NCI-H1105 (cell line): Measurements from ENCODE around the gene LRRC40.
"Not testable (repeated sequence)": the region's sequence is repeated elsewhere in the genome, so short reads cannot be mapped to it uniquely, and the experiment has no call there.

ENCODE experiments used
- DNase-seq: peaks from one replicate; lab custom pipeline; 2025; lab: John Stamatoyannopoulos, UW

LRRC40 gene

DNA sequence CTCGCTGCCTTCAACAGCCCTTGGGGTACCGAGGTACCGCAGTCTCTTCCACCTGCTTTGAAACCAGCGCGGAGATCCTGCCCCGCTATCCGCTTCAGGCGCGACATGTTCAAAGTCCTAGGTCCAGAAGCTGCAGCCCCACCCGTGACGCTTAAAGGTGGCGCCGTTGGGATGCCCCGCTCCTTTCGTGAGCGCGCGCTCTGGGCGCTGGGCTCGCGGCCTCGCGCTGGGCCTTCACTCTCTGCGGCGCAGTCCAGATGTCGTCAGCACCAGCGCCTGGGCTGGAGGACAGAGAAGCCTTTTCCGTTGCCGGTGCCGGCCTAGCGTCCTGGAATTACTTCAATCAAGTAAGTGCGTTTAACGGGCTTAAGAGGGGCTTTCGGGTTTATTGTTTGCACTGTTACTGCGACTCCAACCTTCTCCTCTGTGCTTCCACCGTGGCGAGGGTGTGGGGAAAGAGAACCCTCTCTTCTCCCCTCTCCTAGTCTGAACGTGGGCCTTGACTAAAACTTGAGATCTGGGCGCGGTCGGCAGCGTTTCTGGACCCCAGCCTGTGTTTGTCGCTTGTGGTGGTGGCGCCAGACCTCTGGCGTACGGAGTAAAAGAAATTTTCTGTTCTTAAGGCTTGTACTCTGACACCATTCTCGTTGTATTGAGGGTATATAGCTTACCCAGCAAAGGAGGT, at the start of gene LRRC40:
Gene LRRC40, minus strand, starts transcription at position 146 of the 685 bp plus-strand sequence. Its CDS starts 39 bp downstream, at position 107.
- DNase-seq = peak; percentile 95

DNA sequence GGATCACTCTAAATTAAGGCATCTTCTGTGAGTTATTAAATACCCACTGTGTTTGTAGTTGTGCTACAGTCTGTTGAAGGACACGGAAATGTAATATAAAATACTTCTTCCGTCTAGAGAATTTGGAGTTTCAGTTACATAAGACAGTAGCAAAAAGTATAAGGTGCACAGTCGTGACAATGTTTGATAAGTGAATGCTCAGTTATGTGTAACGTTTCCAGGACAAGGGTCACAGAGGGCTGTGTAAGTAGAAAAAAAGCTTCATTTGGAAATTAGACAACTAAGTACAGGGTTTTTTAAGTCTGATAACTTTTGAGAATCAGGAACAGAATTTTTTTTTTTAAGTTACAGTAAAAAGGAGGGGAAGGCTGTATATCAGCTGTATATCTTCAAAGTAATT, 43.4 kb upstream of the LRRC40 start:
- DNase-seq = no peak

DNA sequence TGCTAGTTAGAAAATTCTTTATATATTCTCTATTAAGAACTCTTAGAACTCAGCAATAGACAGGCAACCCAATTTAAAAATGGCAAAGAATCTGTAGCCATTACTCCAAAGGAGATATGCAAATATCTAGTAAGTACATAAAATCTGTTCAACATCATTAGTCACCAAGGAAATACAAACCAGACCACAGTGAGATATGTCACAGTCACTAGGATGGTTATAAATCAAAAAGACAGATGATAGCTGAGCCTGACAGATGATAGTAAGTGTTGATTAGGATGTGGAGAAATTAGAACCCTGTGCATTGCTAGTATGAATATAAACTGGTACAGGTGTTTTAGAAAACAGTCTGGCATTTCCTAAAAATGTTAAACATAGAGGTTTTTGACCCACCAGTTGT, 42.4 kb upstream of the LRRC40 start:
- no peak for DNase-seq

DNA sequence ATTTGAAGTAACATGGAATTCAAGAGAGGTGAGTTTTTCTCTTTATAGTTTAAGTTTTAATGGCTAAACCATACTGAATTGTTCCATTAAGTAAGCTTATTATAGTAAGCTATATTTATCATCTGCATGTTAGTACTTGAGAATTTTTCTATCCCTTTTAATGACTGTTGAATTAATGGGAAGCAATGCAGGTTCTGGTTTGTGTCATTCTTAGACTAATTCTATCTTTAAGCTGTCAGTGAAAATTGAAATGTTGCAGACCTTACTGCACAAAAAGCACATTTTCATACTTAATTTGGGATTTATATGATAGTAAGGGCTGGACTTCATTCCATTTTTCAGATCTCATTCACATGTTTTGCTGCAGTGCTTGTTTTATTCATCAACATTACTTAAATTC, 41.7 kb upstream of the LRRC40 start:
- DNase-seq = no peak

DNA sequence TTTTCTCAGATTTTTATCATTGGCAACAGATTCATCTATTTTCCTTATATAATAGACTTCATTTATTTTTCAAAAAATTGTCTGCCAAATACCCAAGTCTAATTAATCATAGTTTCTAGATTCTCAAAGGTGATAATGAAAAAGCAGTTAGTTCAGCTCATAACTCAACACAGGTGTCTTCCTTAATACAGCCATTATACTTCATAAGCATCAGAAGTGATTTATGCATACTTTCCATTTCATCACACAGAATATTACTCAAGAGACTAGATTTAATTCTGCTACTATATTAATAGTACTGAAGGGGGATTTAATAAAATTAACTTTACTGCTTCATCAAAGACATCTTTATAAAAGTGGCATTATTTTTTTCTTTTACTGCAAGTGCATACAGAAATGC, 34.6 kb upstream of the LRRC40 start:
- no peak for DNase-seq

DNA sequence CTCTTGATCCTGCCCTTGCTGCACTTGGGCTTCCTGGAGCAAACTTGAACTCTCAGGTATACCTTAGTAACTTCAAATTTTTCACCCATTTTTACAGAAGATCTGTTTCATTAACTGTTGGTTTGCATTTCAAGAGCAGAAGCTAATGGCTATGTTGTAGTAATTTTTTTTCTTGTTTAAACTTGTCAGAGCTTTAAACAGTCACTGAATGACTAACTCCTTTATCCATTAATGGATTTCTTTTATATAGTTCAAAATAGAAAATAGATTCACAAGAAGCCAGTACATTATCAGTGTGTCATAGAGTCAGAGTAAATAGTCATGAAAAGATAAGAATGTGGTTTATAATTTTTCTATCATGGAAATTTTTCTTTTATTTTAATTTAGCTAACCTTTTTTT, 29.4 kb upstream of the LRRC40 start:
- DNase-seq = no peak

DNA sequence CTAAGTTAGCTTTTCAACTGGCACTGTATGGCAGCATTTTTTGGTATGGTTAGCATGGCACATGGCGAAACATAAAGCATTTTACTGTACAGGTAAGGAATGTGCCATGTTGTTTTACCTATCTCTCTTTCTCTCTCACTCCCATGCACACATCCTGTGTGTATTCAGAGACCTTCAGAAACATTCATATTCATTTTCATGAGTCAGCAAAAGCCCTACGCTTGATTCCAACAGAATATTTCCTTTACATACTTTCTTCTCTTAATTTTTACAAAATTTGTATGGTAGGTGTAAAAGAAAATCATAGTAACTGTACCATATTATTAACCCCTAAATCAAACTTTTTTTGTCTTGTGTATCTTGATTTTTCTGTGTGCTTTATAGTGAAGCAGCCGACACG, 26.1 kb upstream of the LRRC40 start:
- DNase-seq = no peak

DNA sequence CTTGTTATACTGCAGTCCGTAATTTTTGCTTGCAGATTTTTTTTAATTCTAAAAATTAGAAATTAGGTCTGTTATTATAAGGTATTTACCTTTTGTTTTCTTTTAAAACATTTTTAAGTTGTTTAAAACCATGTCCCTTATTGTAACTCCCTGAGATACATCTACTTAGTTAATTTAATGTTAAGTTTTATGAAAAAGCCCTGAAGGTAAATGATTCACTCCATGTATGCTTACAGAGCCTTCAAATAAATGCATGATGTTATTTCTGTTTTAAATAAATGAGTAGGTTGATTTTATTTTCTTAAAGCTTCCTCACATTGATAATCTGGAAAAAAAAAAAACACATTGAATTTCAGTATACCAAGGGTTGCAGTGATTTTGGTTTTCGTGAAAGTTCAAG, 23.3 kb upstream of the LRRC40 start:
- DNase-seq = no peak

DNA sequence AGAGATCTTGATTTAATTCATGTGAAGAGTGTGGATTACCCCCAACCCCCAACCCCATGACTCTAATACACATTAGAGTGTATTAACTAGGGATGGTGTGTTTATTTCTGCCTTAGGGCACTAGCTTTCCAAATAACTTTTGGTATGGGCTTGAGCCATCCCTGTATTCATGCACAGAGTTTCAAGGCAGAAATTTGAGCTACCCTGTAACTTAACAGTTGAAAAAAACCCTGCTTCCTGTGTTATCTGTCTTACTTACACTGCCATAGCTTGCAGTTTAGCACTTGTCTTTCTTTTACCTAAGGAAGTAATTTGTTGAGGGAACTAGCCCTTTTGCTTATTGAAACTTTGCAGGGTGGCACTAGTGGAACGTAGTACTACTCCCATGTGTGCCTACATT, 22.1 kb upstream of the LRRC40 start:
- DNase-seq = no peak

DNA sequence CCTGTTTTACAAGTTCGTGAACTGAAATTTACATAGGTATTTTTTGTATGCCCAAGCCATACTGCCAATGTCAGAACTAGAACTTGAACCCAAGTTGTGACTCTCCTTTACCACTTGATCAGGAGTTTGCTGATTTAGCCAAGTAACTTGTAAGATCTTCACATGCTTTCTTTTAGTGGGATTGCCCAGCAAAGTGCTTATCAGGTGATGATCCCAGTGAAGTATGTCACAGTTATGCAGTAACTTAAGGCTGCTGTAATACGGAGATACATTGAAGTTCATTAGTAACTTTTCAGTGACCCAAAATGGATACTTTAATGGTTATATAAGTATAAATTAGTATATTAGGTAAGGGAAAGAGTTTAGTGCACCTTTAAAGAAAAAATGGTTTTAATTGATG, 19.6 kb upstream of the LRRC40 start:
- DNase-seq = no peak

DNA sequence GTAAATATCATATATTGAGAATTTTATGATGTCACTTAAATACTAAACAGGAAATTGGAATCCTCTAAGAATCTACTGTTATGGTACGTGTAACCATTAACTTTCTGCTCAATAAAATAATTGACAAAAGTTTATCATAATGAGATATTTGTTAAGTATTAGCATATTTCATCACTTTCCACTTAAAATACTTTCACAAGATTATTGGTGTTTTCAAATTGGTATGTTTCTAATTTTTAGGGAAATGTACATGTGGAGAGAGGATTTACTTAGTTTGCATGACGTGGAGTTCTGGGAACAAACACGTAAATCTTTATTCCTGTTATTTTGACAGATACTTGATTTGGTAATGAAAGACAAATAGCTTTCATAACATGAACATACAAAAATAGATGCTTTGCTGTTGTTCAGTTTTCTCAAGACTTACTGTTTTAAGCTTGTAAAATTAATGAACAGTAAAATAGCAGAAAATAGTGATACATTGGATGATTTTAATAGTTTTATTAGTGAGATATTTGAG, 17.4 kb upstream of the LRRC40 start:
- no peak for DNase-seq

DNA sequence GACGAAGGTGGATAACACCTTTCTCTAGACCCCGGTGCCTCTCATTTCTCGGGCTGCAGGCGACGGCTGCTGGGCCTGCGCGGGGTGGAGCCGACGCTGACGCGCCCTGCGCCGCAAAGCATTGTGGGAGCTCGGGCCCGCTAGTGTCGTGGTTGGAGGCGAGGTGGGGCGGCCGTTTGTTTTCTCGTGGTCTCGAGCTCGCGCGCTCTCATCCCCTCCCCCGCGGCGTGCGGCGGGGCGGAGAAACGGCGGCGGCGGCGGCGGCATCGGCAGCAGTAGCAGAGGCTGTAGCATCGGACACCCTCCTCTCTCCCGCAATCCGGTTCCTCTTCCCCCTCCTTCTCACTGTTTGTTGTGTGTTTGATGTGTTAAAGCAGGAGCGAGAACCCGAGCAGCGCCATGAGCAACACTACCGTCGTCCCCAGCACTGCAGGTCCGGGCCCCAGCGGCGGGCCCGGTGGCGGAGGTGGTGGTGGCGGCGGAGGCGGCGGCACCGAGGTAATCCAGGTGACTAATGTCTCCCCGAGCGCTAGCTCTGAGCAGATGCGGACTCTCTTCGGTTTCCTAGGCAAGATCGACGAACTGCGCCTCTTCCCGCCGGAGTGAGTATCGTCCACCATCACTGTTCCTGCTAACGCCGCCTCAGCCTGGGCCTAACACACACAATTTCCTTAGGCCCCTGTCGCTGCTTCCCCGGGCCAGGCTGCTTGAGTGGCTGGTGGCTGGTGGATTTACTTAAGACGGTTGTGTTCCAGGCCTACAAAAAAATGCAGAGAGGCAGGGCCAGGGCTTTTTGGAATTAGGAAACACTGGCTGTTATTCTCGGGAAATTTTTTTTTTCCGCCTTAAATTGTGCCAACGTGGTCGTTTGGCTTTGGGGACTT, 16.1 kb upstream of the LRRC40 start, which contains the start of gene SRSF11:
Gene SRSF11, plus strand, starts transcription at position 143 of the 884 bp plus-strand sequence. Its CDS starts 257 bp downstream, at position 400.
- DNase-seq = peak; percentile 95

DNA sequence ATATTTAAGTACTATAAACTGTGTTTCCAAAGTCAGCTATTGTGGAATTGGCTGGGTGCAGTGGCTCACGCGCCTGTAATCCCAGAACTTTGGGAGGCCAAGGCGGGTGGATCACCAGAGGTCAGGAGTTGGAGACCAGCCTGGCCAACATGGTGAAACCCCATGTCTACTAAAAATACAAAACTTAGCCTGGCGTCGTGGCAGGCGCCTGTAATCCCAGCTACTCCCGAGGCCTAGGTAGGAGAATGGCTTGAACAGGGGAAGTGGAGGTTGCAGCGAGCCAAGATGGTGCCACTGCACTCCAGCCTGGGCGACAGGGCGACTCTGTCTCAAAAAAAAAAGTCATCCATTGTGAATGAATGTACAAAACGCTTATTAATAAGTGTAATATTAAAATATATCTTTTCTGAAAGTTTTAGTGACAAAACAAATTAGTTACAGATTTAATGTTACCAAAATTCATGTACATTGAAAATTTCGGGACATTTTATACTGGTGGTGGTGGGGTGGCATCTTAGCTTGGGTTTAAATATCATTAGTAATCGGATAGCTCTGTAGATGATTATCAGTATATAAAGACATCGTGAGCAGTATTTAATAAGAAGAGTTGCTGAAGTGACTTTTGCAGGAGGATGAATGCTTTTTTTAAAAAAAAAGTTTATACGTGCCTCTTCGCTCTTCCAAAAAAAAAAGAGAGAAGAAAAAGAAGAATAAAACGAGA, 15.3 kb upstream of the LRRC40 start:
- DNase-seq = no peak

DNA sequence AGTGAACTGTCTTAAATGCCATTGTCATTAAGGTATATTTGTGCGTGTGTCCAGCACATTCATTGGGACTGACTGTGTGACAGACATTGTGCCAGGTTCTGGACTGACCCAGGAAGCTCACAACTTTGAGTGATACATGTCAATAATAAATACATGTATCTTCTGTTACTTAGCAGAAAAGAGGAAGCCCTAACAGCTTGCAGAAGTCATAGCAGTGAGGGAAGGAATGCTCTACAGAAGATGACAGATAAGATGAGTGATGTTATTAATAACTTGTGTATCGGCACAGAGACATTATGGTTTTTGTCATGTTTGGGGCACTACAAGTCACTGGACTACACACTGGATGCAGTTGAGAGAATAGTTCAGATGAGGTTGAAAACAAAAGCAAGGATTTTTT, 14.6 kb upstream of the LRRC40 start:
- DNase-seq = no peak

DNA sequence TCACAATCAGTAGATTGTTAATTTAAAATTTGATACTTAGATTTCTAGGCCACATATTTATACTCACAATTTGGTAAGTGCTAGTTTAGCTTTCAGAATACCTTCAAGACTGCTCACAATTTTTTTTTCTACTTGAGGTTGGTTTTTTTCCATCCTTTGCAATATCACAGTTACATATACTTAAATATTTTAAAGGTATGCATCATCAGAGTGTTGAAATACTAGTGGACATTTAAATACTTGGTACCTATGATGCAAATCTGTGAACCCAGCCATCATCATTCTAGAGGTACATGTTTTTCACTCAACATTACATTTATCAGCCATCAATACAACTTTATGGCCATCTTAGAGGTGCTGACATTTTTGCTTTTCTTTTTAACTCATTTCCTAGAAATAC, 6.2 kb upstream of the LRRC40 start:
- DNase-seq = no peak

DNA sequence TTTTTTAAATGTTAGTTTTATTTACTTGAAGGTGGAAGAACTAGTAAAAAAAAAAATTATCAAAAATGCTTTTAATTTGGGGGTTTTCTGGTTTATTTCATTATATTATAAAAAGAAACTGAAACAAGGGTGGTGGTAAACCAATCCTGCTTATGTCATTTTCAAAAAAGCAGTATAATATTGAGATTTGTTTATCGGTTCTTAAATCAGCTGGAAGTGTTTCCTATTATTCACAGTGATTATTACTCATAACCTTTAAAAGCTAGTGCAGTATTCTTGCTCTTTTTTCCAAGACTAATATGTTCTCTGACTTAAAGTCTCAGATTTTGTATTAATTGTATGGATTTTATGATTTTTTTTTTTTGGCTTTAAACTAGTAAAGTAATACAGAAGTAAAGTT, 5.4 kb upstream of the LRRC40 start:
- no peak for DNase-seq

DNA sequence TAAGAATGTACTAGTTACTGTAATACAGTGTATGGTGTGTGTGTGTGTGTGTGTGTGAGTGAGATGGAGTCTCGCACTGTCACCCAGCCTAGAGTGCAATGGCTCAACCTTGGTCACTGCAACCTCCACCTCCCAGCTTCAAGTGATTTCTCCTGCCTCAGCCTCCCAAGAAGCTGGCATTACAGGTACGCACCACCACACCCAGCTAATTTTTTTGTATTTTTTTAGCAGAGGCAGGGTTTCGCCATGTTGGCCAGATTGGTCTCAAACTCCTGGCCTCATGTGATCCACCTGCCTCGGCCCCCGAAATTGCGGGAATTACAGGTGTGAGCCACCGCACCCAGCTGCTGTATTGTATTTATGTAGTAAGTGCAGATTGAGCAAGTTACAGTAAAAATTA, 2.9 kb upstream of the LRRC40 start:
- no peak for DNase-seq

DNA sequence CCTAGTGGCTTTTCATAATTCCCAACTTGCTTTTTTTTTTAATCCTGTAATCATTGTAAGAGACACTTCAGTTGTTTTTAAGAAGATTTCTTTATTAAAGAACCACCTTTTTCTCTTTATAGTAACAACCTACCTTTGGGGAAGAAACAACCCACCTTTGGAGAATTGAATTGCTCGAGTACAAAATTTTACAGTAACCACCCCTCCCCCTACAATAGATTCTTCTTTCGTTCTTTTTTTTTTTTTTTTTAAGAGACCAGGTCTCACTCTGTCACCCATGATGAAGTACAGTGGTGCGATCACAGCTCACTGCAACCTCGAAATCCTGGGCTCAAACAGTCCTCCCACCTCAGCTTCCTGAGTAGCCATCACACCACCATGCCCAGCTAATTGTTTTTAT, 2.1 kb upstream of the LRRC40 start:
- DNase-seq = no peak

DNA sequence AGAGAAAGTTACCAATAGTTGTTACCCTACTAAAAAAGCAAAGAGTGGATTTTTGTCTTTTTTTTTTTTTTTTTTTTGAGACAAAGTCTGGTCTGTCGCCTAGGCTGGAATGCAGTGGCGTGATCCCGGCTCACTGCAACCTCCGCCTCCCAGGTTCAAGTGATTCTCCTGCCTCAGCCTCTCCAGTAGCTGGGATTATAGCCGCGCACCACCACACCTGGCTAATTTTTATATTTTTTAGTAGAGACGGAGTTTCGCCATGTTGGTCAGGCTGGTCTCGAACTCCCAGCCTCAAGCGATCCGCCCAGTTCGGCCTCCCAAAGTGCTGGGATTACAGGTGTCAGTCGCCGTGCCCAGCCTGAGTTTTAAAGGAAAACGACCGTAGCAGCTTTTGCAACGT, 1.5 kb upstream of the LRRC40 start:
- not testable (repeated sequence) for DNase-seq

DNA sequence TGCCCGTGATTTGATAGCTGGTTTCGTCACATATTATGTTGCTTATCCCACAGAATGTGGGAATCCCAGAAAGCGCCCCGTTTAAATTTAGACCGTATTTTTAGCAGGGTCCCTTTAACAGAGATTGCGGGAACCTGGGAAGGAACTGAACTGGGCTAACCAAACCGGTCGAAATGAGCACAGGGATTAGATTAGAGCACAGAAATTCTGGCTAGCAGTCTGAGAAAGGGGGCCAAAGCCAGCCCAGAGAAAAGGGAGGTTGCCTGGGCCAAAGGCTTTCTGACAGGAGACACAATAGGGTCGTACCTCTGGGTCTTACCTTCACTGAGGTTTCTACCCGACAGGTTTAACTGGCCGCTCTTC, 327 bp downstream of the LRRC40 start:
- DNase-seq = no peak

DNA sequence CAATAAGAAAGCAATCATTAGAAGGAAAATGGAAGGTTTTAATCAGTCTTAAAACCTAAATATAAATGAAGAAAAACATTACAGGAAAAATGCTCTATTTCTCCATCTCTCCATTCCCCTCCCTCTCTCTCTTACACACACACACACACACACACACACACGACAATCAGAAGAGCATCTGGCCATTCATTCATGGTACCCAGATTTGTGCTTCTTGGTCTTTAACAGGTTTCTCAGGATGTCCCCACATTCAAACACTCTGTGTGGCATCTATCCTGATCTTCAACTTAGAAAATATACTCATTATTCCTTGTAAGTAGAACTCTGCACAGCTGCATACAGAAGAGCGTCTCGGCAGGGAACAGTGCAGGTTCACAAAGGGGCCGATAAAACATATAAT, 779 bp downstream of the LRRC40 start:
- DNase-seq = no peak

DNA sequence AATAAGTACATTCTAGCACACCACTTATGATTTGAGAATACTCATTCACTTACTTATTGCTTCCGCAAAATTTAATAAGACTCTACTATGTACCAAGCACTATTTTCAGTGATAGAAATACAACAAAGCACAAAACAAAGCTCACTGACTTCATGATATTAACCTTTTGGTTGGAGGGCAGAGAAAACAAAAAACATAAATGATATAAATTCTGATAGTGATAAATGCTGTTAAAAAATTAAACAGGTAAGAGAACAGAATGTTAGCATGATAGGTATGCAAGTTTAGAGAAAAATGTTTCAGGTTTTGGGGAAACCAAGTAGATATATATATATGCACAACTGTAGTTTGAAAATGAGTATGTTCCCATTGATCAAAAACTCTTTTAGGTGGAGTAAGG, 1.2 kb downstream of the LRRC40 start:
- DNase-seq = no peak
